ENCODE measurements around the gene NKD2. TPM values are rescaled to one million over a fixed set of nuclear protein-coding genes. Genes with fewer than 3 reads are reported as not detected.

The NKD2 gene
- total and polyA plus RNA-seq, 9 of the 15 experiments (the other 6 are each of a cell fraction or from before 2014, with no cell fraction given): 0.09 to 0.64 (median 0.27) TPM; not detected in 5

GRCh38 chr5:1006656-1007071 lies 1.9 kb upstream of the NKD2 start (continued):
- TF ChIP-seq, protein P1, sequence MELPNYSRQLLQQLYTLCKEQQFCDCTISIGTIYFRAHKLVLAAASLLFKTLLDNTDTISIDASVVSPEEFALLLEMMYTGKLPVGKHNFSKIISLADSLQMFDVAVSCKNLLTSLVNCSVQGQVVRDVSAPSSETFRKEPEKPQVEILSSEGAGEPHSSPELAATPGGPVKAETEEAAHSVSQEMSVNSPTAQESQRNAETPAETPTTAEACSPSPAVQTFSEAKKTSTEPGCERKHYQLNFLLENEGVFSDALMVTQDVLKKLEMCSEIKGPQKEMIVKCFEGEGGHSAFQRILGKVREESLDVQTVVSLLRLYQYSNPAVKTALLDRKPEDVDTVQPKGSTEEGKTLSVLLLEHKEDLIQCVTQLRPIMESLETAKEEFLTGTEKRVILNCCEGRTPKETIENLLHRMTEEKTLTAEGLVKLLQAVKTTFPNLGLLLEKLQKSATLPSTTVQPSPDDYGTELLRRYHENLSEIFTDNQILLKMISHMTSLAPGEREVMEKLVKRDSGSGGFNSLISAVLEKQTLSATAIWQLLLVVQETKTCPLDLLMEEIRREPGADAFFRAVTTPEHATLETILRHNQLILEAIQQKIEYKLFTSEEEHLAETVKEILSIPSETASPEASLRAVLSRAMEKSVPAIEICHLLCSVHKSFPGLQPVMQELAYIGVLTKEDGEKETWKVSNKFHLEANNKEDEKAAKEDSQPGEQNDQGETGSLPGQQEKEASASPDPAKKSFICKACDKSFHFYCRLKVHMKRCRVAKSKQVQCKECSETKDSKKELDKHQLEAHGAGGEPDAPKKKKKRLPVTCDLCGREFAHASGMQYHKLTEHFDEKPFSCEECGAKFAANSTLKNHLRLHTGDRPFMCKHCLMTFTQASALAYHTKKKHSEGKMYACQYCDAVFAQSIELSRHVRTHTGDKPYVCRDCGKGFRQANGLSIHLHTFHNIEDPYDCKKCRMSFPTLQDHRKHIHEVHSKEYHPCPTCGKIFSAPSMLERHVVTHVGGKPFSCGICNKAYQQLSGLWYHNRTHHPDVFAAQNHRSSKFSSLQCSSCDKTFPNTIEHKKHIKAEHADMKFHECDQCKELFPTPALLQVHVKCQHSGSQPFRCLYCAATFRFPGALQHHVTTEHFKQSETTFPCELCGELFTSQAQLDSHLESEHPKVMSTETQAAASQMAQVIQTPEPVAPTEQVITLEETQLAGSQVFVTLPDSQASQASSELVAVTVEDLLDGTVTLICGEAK (IDR thresholded peaks at IDR 0.05): no peak
- TF ChIP-seq, protein P1 (CRISPR knock-in tag; IDR thresholded peaks at IDR 0.05): no peak
- TF ChIP-seq, protein P2, sequence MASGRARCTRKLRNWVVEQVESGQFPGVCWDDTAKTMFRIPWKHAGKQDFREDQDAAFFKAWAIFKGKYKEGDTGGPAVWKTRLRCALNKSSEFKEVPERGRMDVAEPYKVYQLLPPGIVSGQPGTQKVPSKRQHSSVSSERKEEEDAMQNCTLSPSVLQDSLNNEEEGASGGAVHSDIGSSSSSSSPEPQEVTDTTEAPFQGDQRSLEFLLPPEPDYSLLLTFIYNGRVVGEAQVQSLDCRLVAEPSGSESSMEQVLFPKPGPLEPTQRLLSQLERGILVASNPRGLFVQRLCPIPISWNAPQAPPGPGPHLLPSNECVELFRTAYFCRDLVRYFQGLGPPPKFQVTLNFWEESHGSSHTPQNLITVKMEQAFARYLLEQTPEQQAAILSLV (tag; IDR thresholded peaks at IDR 0.05): no peak
- TF ChIP-seq, protein P3, sequence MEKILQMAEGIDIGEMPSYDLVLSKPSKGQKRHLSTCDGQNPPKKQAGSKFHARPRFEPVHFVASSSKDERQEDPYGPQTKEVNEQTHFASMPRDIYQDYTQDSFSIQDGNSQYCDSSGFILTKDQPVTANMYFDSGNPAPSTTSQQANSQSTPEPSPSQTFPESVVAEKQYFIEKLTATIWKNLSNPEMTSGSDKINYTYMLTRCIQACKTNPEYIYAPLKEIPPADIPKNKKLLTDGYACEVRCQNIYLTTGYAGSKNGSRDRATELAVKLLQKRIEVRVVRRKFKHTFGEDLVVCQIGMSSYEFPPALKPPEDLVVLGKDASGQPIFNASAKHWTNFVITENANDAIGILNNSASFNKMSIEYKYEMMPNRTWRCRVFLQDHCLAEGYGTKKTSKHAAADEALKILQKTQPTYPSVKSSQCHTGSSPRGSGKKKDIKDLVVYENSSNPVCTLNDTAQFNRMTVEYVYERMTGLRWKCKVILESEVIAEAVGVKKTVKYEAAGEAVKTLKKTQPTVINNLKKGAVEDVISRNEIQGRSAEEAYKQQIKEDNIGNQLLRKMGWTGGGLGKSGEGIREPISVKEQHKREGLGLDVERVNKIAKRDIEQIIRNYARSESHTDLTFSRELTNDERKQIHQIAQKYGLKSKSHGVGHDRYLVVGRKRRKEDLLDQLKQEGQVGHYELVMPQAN (IDR thresholded peaks at IDR 0.05; ENCODE audit: borderline replicate concordance): no peak
- TF ChIP-seq, protein P4, sequence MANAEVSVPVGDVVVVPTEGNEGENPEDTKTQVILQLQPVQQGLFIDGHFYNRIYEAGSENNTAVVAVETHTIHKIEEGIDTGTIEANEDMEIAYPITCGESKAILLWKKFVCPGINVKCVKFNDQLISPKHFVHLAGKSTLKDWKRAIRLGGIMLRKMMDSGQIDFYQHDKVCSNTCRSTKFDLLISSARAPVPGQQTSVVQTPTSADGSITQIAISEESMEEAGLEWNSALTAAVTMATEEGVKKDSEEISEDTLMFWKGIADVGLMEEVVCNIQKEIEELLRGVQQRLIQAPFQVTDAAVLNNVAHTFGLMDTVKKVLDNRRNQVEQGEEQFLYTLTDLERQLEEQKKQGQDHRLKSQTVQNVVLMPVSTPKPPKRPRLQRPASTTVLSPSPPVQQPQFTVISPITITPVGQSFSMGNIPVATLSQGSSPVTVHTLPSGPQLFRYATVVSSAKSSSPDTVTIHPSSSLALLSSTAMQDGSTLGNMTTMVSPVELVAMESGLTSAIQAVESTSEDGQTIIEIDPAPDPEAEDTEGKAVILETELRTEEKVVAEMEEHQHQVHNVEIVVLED (CRISPR knock-in tag; IDR thresholded peaks at IDR 0.05): no peak
- TF ChIP-seq SETDB1 (IDR thresholded peaks at IDR 0.05; ENCODE audit: low read length): no peak

All from K562 (cell line).